ENCODE measurements around the gene CSNK2A2. TPM values are rescaled to one million over a fixed set of nuclear protein-coding genes. Genes with fewer than 3 reads are reported as not detected.

CSNK2A2 gene
- total and polyA plus RNA-seq, 2 donors (not counting 3 experiments of a cell fraction or from before 2014, with no cell fraction given): 43.3 to 125 TPM

DNA sequence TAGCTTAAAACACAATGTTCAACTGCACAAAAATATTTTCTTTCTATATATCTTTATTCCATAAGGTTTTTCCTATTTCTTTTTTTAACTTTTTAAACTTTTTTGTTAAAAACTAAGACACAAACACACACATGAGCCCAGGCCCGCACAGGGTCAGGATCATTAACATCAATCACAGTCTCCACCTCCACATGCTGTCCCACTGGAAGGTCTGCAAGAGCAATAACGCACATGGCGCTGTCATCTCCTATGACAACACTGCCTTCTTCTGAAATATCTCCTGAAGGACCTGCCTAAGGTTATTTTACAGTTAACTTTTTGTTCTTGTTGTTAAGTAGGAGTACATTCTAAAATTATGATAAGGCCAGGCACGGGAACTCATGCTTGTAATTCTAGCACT is 72.9 kb downstream of the CSNK2A2 start:
- H3K4me1 ChIP-seq (ENCODE audit: control insufficient read depth, extremely low read depth, insufficient read depth, low read length): peaks cover 47% of the 10 kb centered on the region

More for the DNA sequence above, 72.9 kb downstream of the CSNK2A2 start:
- Histone ChIP-seq H3K4me3 (replicated peaks in 1 of 3; ENCODE audit: insufficient read depth in 1 of 3, low read depth in 1 of 3, low read length in 3 of 3) (no peak overlapping the region), H3K27ac (ENCODE audit: insufficient read depth, low read depth, low read length) (no peak overlapping the region), H3K9ac (replicated peaks; ENCODE audit: extremely low read depth, insufficient read depth, low read length) (no peak overlapping the region), H4K20me1 (replicated peaks; ENCODE audit: control insufficient read depth, extremely low read depth, insufficient read depth, low read length) (peaks cover 4% of the 10 kb centered on the region), H3K27me3 (ENCODE audit: control insufficient read depth in 2 of 2, insufficient read depth in 2 of 2, low read length in 2 of 2) (no peaks in the 10 kb centered on the region), H3K9me1 (replicated peaks; ENCODE audit: control insufficient read depth, extremely low read depth, insufficient read depth, low read length) (no peaks in the 10 kb centered on the region), H2AFZ (ENCODE audit: low read depth, low read length) (no peak overlapping the region), H3K79me2 (ENCODE audit: control insufficient read depth, insufficient read depth, low read length) (peaks cover 65% of the 10 kb centered on the region), H3K4me2 (ENCODE audit: insufficient read depth, low read length) (no peak overlapping the region), H3K9me3 (replicated peaks; ENCODE audit: control insufficient read depth, insufficient read depth, low read length) (no peaks in the 10 kb centered on the region), H3K36me3 (ENCODE audit: control insufficient read depth in 2 of 2, extremely low read depth in 1 of 2, insufficient read depth in 2 of 2, low read length in 2 of 2) (no peaks in the 10 kb centered on the region)
- CTCF ChIA-PET: no interaction called here
- no peak for FAIRE-seq
- POLR2A ChIA-PET: no interaction called here
- TF ChIP-seq EZH2 (IDR thresholded peaks at IDR 0.05; ENCODE audit: borderline replicate concordance, low read depth, low read length, severe bottlenecking): no peak
- TF ChIP-seq JUN (IDR thresholded peaks at IDR 0.05; ENCODE audit: borderline replicate concordance, insufficient read depth, insufficient read length, low read depth): no peak
- no peak for TF ChIP-seq MYC (IDR thresholded peaks at IDR 0.05; ENCODE audit: low read depth, low read length)
- TF ChIP-seq, protein P1, sequence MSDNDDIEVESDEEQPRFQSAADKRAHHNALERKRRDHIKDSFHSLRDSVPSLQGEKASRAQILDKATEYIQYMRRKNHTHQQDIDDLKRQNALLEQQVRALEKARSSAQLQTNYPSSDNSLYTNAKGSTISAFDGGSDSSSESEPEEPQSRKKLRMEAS (IDR thresholded peaks at IDR 0.05; ENCODE audit: insufficient read depth, insufficient read length): no peak
- no peak for TF ChIP-seq FOS (IDR thresholded peaks at IDR 0.05; ENCODE audit: borderline replicate concordance, insufficient read depth, low read length)
- no peak for TF ChIP-seq POLR2A (IDR thresholded peaks at IDR 0.05; ENCODE audit: low read depth, low read length)
- TF ChIP-seq GATA2 (IDR thresholded peaks at IDR 0.05; ENCODE audit: insufficient read depth, insufficient read length, low read depth, low read length): no peak
- TF ChIP-seq POLR2AphosphoS5 (IDR thresholded peaks at IDR 0.05; ENCODE audit: insufficient read depth, low read depth, low read length): no peak
- TF ChIP-seq, protein P2, sequence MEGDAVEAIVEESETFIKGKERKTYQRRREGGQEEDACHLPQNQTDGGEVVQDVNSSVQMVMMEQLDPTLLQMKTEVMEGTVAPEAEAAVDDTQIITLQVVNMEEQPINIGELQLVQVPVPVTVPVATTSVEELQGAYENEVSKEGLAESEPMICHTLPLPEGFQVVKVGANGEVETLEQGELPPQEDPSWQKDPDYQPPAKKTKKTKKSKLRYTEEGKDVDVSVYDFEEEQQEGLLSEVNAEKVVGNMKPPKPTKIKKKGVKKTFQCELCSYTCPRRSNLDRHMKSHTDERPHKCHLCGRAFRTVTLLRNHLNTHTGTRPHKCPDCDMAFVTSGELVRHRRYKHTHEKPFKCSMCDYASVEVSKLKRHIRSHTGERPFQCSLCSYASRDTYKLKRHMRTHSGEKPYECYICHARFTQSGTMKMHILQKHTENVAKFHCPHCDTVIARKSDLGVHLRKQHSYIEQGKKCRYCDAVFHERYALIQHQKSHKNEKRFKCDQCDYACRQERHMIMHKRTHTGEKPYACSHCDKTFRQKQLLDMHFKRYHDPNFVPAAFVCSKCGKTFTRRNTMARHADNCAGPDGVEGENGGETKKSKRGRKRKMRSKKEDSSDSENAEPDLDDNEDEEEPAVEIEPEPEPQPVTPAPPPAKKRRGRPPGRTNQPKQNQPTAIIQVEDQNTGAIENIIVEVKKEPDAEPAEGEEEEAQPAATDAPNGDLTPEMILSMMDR (IDR thresholded peaks at IDR 0.05; ENCODE audit: extremely low read depth in 1 of 2, insufficient read depth in 1 of 2, low read depth in 1 of 2, low read length in 2 of 2): no peak
- intact Hi-C loops (cut with micrococcal nuclease): loop anchor here (10.0 kb wide), 1 partner anchor 390 kb away; the partner anchor contains the start of gene KATNB1
- dilution Hi-C loops (cut with MboI; ENCODE audit: extremely low pct_ligation_motif_present, low sequenced_read_pairs): no loop called here
- DNase-seq (ENCODE audit: low read depth, low spot score): no peak
- BruUV-seq (replicated peaks): no TSS peak

Measured in endothelial cell of umbilical vein (primary cell).